ENCODE measurements around the gene LRRFIP1. TPM values are rescaled to one million over a fixed set of nuclear protein-coding genes. Genes with fewer than 3 reads are reported as not detected.
A peak's percentile ranks its signal among the peaks of the same experiment; 100 is the strongest.

LRRFIP1 gene
- total and polyA plus RNA-seq, 2 of the 13 experiments (the other 11 are each of a cell fraction or from before 2014, with no cell fraction given), result 15.9 to 40.5 TPM

DNA sequence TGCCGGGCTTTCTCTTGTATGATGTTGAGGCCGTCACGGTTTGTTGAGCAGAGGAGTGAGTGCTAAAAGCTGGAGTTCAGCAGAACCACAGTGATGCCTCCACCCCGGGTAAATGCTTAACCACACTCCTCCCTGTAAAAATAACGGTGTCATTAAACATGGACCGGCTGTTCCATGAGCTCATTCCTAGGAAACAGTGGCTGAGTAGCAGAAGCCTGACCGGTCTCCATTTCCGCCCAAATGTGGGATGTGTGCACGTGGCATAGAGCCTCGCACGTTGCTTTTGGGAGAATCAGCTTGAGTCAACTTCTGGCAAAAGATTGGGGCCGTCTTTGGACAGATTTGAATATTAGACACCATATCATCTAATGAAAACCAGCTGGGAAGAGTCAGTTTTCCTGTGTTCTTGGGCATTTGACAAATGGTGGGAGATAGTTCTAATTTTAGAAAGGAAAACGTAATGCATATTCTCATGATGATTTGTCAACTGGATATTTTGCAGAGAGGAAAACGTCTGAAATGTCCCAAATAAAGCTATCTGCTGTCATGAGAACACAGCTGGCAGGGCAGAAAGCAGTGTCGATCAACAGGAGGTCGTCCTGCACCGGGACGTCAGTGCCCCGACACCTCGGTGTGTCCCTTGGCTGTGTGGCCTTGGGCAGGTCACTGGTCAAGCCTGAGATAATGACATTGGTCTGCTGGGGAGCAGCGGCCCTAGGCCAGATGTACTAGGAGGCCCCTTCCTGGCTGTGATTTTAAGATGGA, 42.4 kb downstream of the LRRFIP1 start (continued):
- TF ChIP-seq ZHX2 (IDR thresholded peaks at IDR 0.05; ENCODE audit: low read depth), result peak; percentile 77; the same call in 1 of the 2 replicates
- TF ChIP-seq ZHX2 (CRISPR knock-in tag; IDR thresholded peaks at IDR 0.05; ENCODE audit: borderline replicate concordance), result no peak
- peak; percentile 52; the same call in 1 of the 2 replicates for TF ChIP-seq ZNF331 (CRISPR knock-in tag; IDR thresholded peaks at IDR 0.05)
- no peak for TF ChIP-seq ZNF496 (CRISPR knock-in tag; IDR thresholded peaks at IDR 0.05; ENCODE audit: insufficient replicate concordance)
- TF ChIP-seq MED1 (CRISPR knock-in tag; IDR thresholded peaks at IDR 0.05), result peak; percentile 66; the same call in 1 of the 2 replicates
- TF ChIP-seq ZNF17 (CRISPR knock-in tag; IDR thresholded peaks at IDR 0.05), result no peak
- peak; percentile 56; the same call in 1 of the 2 replicates for TF ChIP-seq TGIF2 (CRISPR knock-in tag; IDR thresholded peaks at IDR 0.05)
- TF ChIP-seq CREM (IDR thresholded peaks at IDR 0.05), result peak; percentile 67
- TF ChIP-seq CREM (CRISPR knock-in tag; IDR thresholded peaks at IDR 0.05), result no peak
- 0 out of 2 replicates have a peak, but pooled peaks have one; percentile 42 for TF ChIP-seq REPIN1 (CRISPR knock-in tag; IDR thresholded peaks at IDR 0.05; ENCODE audit: borderline replicate concordance, low read depth)
- TF ChIP-seq ZNF710 (CRISPR knock-in tag; IDR thresholded peaks at IDR 0.05; ENCODE audit: borderline replicate concordance), result no peak
- 0 out of 2 replicates have a peak, but pooled peaks have one; percentile 69 for TF ChIP-seq DNMT3B (CRISPR knock-in tag; conservative IDR thresholded peaks at IDR 0.05)
- 0 out of 2 replicates have a peak, but pooled peaks have one; percentile 21 for TF ChIP-seq HMG20B (CRISPR knock-in tag; conservative IDR thresholded peaks at IDR 0.05)
- peak; percentile 88; the same call in 1 of the 2 replicates for TF ChIP-seq ZNF441 (CRISPR knock-in tag; IDR thresholded peaks at IDR 0.05; ENCODE audit: borderline replicate concordance)
- 0 out of 2 replicates have a peak, but pooled peaks have one; percentile 56 for TF ChIP-seq ZNF709 (CRISPR knock-in tag; IDR thresholded peaks at IDR 0.05)
- peak; percentile 76; the same call in 1 of the 2 replicates for TF ChIP-seq ZNF335 (CRISPR knock-in tag; IDR thresholded peaks at IDR 0.05)
- TF ChIP-seq BRF2 (CRISPR knock-in tag; IDR thresholded peaks at IDR 0.05), result peak; percentile 71; the same call in 1 of the 2 replicates
- TF ChIP-seq ZSCAN31 (CRISPR knock-in tag; IDR thresholded peaks at IDR 0.05; ENCODE audit: low read depth), result 0 out of 2 replicates have a peak, but pooled peaks have one; percentile 63

Measured in HepG2 (cell line).